Omental fat pad (tissue), 4 donors: Measurements from ENCODE around the gene CTSK. TPM values are rescaled to one million over a fixed set of nuclear protein-coding genes. Genes with fewer than 3 reads are reported as not detected.
"Not testable (repeated sequence)": the region's sequence is repeated elsewhere in the genome, so short reads cannot be mapped to it uniquely, and the experiment has no call there.

Source experiments
- ATAC-seq: fragments of 150-250 bp; one replicate; pipeline ENCODE4 v1.9.1; 2016; ENCODE audit warnings: mild to moderate bottlenecking, moderate library complexity; ENCODE audit not compliant: low FRiP score
- DNase-seq: peaks from one replicate; pipeline ENCODE4 v3.0.0-alpha.2; 2019; ENCODE audit warnings: low spot score
- CTCF ChIP-seq, 3 donors: fragments of 450-650 bp; IDR thresholded peaks; one replicate each; pipeline ENCODE4 v1.5.1; 2016 to 2017; ENCODE audit warnings: antibody characterized with exemption in 3 of 3, mild to moderate bottlenecking in 3 of 3, moderate library complexity in 2 of 3
- total RNA-seq, 4 donors: library from RNA; depleted of rRNA; stranded (reverse); fragments of >200 nt; gene quantifications; one replicate each; pipeline ENCODE4 v1.1.0, GENCODE V29; 2016

Gene CTSK
- total RNA-seq, 4 donors from 2014 or later, result 41.2 to 74.5 (median 59.6) TPM

GRCh38 chr1:150804671-150805070 lies 3.4 kb downstream of the CTSK start:
- no peak for DNase-seq
- no peak for ATAC-seq
- TF ChIP-seq CTCF (IDR thresholded peaks at IDR 0.05), result no peak

GRCh38 chr1:150799089-150799488 lies 9.0 kb downstream of the CTSK start:
- ATAC-seq (no peak), DNase-seq (no peak)
- no peak for TF ChIP-seq CTCF (IDR thresholded peaks at IDR 0.05)

GRCh38 chr1:150798525-150798924 lies 9.5 kb downstream of the CTSK start:
- TF ChIP-seq CTCF (IDR thresholded peaks at IDR 0.05), result no peak
- ATAC-seq (no peak), DNase-seq (no peak)

- TF ChIP-seq CTCF (IDR thresholded peaks at IDR 0.05), result no peak
- DNase-seq, result no peak
- ATAC-seq, result no peak
Observed at GRCh38 chr1:150796374-150796773, 11.7 kb downstream of the CTSK start.

GRCh38 chr1:150793778-150794177 lies 14.3 kb downstream of the CTSK start:
- ATAC-seq, DNase-seq: not testable (repeated sequence)

- DNase-seq, result no peak
- no peak for TF ChIP-seq CTCF (IDR thresholded peaks at IDR 0.05)
- no peak for ATAC-seq
Observed at GRCh38 chr1:150793221-150793620, 14.8 kb downstream of the CTSK start.

- TF ChIP-seq CTCF (IDR thresholded peaks at IDR 0.05), result no peak
- ATAC-seq, result no peak
- no peak for DNase-seq
Observed at GRCh38 chr1:150791585-150791984, 16.5 kb downstream of the CTSK start.

GRCh38 chr1:150789396-150789795 lies 18.7 kb downstream of the CTSK start:
- ATAC-seq (no peak), DNase-seq (no peak)
- no peak for TF ChIP-seq CTCF (IDR thresholded peaks at IDR 0.05)
